DLD1 (cell line): ENCODE data around the gene POLR1G.

Experiments used
- in situ Hi-C: cut with HindIII; loops from 2 replicates; pipeline ENCODE4 v1.10.0; 2017; ENCODE audit warnings: low sequenced_read_pairs

Gene POLR1G

DNA sequence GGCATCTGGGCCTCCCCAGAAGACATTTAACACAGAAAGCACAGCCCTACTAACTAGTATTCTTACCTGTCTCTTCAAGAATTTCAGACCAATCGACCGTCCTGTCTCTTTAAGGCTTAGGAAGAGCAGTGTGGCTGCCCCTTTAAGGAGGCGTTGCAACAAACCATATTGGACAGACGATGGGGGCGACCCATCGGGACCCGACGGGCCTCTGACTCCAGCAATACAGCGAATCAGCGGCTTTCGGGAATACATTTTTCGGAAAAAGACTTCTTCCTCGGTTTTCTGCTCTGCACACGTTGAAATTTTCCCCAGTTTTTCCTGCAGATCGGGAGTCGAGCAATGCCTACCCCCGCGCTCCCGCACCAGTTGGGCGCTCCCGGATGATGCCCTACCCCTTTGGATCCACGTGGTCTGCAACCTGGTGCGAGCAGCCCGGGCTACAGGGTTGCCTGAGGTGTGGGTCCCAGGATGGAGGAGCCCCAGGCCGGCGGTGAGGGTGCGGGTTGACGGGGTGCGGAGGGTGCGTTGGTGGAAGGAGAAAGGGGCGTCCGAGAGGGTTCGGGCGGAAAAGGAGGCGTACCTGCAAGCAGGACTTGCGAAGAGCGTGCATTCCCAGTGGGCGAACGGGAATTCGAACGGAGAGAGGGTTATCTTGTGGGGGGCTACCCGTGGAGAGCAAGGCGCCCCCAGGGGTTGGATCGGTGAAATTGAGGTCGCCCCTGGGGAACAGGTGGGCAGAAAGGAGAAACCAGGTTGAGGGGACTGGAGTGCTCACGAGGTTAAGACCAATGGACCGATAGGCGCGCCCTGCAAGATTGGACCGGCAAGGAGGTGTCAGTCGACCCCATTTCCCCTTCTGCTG, at the start of gene POLR1G:
Gene POLR1G (plus strand): TSS at position 419 of the 865 bp plus-strand sequence. CDS start 53 bp downstream, at position 472.
- in situ Hi-C loops = no loop called here

DNA sequence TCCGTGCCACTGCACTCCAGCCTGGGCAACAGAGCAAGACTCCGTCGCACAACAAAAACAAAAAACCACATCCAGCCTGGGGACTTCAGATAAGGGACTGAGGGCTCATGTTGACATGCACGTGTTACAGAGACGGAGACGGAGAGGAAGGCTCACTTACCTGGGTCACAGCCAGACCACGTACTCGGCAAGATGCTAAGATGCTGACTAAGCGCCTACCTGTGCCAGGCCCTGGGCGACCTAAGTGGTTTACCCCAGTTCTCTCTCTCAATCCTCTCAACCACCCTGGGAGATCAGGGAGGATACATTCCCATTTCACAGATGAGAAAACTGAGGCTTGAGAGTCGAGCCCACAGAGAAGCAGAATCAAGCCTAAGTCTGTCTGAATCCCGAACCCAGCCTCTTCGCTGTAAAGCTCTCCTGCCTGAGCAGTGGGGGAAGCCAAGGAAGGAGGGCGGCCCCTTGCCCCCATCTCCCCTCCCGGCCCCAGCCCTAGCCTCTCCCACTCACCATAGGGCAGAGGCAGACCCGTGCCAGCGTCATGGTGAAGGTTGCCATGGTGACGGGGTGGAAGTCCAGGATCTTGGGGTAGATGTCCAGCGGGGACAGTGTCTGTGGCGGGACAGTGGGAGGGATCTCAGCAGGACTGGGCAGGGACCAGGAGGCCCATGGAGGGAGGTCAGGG, 49.5 kb upstream of the POLR1G start:
- in situ Hi-C loops = no loop called here

DNA sequence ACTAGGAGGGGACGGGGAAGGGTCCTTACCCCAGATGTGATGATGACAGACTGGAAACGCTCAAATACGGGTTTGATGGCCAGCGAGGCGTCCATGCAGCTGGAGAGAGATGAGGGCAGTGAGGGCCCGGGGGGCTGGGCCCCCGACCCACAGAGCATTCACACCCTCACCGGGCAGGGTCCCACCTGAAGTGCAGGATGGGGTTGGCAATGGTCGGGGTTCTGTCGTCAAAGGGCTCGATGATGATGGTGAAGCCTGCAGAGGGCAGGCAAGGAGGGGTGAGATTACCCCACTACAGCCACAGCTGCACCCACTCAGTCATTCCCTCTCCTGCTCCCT, 49.0 kb upstream of the POLR1G start:
- in situ Hi-C loops = no loop called here

- in situ Hi-C loops = no loop called here
Observed at GRCh38 chr19:45358213-45358792, 48.1 kb upstream of the POLR1G start.

GRCh38 chr19:45361608-45362007, 44.8 kb upstream of the POLR1G start:
- in situ Hi-C loops = no loop called here

DNA sequence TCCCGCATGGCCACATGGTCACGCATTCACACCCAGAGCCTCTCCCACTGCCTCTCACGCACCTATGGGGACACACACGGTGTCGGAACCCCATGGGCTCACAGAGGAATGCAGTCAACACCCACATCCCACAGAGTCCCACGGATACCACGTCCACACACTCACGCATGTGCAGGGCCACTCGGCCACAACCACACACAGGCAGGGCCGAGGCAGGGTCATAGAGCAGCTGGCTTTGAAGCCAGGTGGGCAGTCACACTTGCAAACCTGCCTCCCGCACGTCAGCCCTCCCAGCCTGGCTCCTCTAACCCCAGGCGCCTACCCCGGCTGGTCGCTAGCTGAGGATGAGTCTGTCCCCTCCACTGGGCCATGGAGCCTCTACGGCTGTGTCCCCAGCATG, 44.2 kb upstream of the POLR1G start:
- in situ Hi-C loops = no loop called here

DNA sequence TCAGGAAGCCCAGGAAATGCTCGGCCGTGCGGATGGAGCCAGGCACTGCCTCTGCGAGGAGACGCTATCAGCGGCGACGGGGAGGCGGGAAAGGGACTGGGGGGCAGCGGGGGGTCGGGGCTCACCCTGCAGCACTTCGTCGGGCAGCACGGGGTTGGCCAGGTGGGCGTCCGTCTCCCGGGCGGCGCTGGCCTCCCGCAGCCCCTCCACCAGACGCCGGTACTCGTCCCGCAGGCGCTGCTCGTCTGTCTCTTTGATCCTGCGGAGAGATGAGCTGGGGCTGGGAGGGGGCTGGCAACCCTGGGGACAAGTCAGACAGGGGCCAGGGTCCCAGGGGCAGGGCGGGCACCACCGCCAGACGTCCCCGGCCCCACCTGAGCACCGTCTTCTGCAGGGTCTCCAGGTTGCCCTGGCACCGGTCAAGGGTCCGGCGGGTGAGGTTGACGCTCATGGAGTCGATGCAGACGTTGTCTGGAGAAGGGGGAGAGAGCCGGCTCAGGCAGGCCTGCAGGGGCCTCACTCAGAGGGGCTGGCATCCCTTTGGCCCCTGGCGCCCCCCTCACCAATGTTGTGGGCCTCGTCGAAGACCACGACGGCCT, 42.5 kb upstream of the POLR1G start:
- in situ Hi-C loops = no loop called here

DNA sequence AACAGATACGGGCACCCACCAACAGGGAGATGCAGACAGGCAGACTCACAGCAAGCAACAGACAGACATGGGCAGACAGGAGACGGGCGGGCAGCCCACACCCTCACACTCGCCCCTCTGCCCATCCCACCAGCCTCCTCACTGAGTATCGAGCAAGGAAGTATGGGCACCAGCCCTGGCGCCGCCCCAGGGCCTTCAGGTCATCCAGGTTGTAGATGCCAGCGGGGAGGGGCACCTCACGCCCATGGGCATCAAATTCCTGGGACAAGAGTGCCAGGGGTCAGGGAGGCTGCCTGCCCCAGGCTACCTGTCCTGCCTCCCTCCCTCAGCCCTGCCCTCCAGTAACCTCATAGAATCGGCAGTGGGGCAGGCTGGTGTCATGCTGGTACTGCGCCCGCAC, 41.7 kb upstream of the POLR1G start:
- in situ Hi-C loops = no loop called here

- in situ Hi-C loops = no loop called here
Observed at GRCh38 chr19:45368127-45368526, 38.3 kb upstream of the POLR1G start.

DNA sequence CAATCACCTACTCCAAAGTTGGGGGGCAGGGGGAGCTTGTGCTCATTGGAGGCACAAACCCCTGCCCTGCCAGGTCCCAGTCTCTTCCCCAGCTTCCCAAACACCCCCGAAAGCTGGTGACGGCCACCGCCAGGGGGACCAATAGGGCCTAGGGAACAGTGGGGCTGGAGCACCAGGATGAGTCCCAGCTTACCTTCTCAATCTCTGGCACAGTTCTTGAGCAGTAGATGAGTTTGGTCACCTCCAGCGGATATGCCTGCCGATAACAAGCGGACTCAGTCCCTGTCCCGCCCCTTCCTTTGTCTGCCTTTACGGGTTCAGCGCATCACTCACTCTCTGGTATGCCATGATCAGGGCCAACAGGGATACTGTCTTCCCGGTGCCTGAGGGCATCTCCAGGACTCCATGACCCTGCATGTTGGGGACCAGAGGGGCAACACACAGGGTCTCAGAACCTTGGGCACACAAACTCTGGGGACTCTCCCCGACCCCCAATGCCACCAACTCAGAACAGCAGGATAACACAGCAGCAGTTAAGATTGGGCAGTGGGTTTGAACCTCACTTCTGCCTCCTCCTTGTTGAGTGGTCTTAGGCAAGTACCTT, 37.6 kb upstream of the POLR1G start:
- in situ Hi-C loops = no loop called here

- in situ Hi-C loops = no loop called here
Observed at GRCh38 chr19:45370410-45371204, 35.8 kb upstream of the POLR1G start, which contains the start of gene ERCC2. ERCC2 (minus strand) TSS chr19:45370573; CDS start chr19:45370540, 33 bp downstream.

- in situ Hi-C loops = no loop called here
Observed at GRCh38 chr19:45376045-45376724, 30.3 kb upstream of the POLR1G start.

DNA sequence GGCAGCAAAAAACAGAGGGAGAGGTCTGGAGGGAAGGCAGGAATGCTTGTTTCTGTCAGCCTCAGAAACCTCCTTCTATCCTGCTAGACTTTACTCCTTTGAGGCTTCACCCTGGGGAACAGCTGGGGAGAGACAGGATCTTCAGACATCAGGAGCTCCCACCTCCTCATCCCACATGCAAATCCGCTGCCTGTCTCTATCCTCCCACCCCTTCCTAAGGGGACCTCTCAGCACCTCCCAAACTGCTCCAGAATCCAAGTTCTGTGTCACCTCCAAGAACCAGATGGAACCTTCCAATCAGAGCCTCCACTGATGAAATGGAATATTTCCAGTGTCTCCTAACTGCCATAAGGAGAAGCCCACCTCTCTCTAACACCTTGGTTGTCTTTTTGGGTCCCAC, 26.3 kb upstream of the POLR1G start:
- in situ Hi-C loops = no loop called here

- in situ Hi-C loops = no loop called here
Observed at GRCh38 chr19:45382426-45382825, 24.0 kb upstream of the POLR1G start.

DNA sequence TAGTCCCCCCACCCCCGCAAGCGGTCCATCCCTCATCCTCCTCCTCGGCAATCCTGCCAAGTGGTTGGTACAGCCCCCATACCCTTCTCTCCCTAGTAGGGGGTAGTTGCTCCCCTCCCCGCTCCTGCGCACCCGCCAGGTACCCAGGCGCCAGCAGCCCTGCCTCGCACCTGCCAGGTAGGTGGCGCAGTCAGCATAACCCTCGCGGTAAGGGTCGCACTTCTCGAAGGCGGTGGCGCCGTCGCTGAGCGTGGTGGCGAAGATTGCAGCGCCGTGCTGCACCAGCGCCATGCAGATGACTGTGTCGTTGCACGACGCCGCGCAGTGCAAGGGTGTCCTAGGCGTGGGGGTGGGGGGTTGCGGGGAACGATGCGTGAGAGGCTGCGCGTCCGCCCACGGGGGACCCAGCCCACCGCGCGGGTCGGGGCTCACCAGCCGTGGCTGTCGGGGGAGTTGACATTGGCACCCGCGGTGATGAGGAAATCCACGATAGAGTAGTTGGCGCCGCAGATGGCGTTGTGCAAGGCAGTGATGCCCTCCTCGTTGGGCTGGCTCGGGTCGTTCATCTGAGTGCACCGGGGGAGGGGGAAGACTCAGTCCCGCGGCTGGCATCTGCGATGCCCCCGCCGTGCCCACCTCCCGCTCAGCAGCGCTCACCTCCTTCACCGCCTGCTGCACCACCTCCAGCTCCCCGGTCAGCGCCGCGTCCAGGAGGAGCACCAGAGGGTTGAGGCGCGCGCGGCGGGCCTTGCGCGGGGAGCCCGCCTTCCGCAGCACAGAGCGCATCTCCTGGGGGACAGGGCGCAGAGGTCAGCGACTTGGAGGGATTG, 20.8 kb upstream of the POLR1G start:
- in situ Hi-C loops = no loop called here

- in situ Hi-C loops = no loop called here
Observed at GRCh38 chr19:45391346-45391745, 15.1 kb upstream of the POLR1G start.

DNA sequence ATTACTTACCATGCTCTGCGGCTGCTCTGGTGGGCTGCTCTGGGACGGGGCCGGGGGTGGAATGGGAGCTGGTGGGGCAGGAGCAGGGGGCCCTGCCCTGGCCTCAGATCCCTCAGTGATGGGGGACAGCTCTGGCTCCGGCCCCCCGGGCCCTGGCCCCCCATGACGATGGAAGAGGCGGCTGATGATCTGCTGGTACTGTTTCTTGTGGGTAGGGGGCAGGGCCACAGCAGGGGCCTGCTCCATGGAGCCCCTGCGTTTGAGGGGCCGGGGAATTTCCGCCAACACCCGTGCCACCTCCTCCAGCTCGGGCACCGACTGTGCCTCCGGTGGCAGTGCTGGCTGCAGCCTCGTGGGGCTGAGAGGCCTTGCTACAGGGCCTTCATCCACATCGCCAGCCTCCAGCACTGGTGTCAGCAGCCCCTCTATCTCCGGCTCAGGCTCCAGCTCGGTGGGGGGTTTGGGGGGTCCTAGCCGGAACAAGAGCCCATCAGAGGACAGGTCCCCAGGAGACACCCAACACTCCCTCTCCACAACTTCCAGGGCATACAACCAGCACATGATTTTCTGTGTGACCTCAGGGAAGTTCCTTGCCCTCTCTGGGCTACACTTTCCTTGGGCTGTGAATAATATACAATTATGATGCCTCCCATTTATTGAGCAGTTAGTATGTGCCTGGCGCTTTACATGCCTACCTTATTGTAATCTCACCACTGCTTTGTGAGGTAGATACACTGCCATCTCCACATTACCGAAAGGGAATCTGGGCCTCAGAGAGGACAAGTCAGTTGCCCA, 14.4 kb upstream of the POLR1G start:
- in situ Hi-C loops = no loop called here
